ENCODE data around the gene HSD17B12.

GRCh38 chr11:43686207-43686606 lies 5.7 kb downstream of the HSD17B12 start:
- TF ChIP-seq CTCF (IDR thresholded peaks at IDR 0.05) (no peak), POLR2A (IDR thresholded peaks at IDR 0.05) (no peak)
